HepG2 (cell line): ENCODE data around the gene SMARCE1. TPM values are rescaled to one million over a fixed set of nuclear protein-coding genes. Genes with fewer than 3 reads are reported as not detected.

ENCODE experiments used
- ASH2L ChIP-seq: fragments of 300-600, 200-600 bp; sonication (generic); IDR thresholded peaks from 2 replicates; pipeline ENCODE4 v1.7.0; 2017; ENCODE audit warnings: low read depth, mild to moderate bottlenecking, moderate library complexity, mixed read lengths, low read length; ENCODE audit not compliant: insufficient read length
- CHCHD3 ChIP-seq: sonication (generic); formaldehyde crosslinking; IDR thresholded peaks from 2 replicates; pipeline ENCODE4 v1.8.0; 2022; ENCODE audit warnings: mild to moderate bottlenecking, missing genetic modification reagents, moderate library complexity
- CREM ChIP-seq, 2 experiments: sonication (generic) in 1 of 2; formaldehyde crosslinking in 1 of 2; IDR thresholded peaks; 2 replicates each; pipeline versions ENCODE4 v1.4.0 to v1.6.1; 2016 to 2020; ENCODE audit warnings: antibody characterized with exemption in 1 of 2, mild to moderate bottlenecking in 1 of 2, missing genetic modification reagents in 1 of 2
- EP300 ChIP-seq, 3 experiments: sonication (generic) in 1 of 3; formaldehyde crosslinking in 1 of 3; IDR thresholded peaks; 2 replicates each; pipeline versions ENCODE4 v1.5.1 to v1.6.1; 2011 to 2020; ENCODE audit warnings: low read depth in 2 of 3, low read length in 2 of 3, borderline replicate concordance in 1 of 3, improper control_type of control experiment in 1 of 3, mild to moderate bottlenecking in 1 of 3, missing genetic modification reagents in 1 of 3, moderate library complexity in 1 of 3
- KDM5B ChIP-seq: sonication (generic); formaldehyde crosslinking; IDR thresholded peaks from 2 replicates; pipeline ENCODE4 v1.4.0; 2020; ENCODE audit warnings: missing genetic modification reagents, mild to moderate bottlenecking, borderline replicate concordance
- NR2F6 ChIP-seq, 2 experiments: IDR thresholded peaks; 2 replicates each; pipeline ENCODE4 v1.6.1; 2016; ENCODE audit warnings: antibody characterized with exemption in 1 of 2, mild to moderate bottlenecking in 1 of 2
- PAX8 ChIP-seq: sonication (generic); formaldehyde crosslinking; IDR thresholded peaks from 2 replicates; pipeline ENCODE4 v1.8.0; 2022; ENCODE audit warnings: mild to moderate bottlenecking, missing genetic modification reagents, borderline replicate concordance
- PHB2 ChIP-seq: fragments of 450-650 bp; IDR thresholded peaks from 2 replicates; pipeline ENCODE4 v1.6.1; 2018; ENCODE audit not compliant: partially characterized antibody
- SAFB2 ChIP-seq: sonication (generic); formaldehyde crosslinking; IDR thresholded peaks from 2 replicates; pipeline ENCODE4 v1.5.1; 2020; ENCODE audit warnings: missing genetic modification reagents, low read depth, mild to moderate bottlenecking, borderline replicate concordance
- TCF7 ChIP-seq: sonication (generic); IDR thresholded peaks from 2 replicates; pipeline ENCODE4 v1.6.1; 2016; ENCODE audit warnings: antibody characterized with exemption, low read depth
- WIZ ChIP-seq: sonication (generic); formaldehyde crosslinking; IDR thresholded peaks from 2 replicates; pipeline ENCODE4 v1.5.1; 2020; ENCODE audit warnings: mild to moderate bottlenecking, missing genetic modification reagents
- ZNF263 ChIP-seq: sonication (generic); formaldehyde crosslinking; IDR thresholded peaks from 2 replicates; pipeline ENCODE4 v1.4.0; 2020; ENCODE audit warnings: missing genetic modification reagents
- ZNF446 ChIP-seq: sonication (generic); formaldehyde crosslinking; IDR thresholded peaks from 2 replicates; pipeline ENCODE4 v1.5.0; 2020; ENCODE audit warnings: mild to moderate bottlenecking, missing genetic modification reagents
- ZNF788 ChIP-seq: sonication (generic); formaldehyde crosslinking; IDR thresholded peaks from 2 replicates; pipeline ENCODE4 v1.5.0; 2020; ENCODE audit warnings: mild to moderate bottlenecking, missing genetic modification reagents, borderline replicate concordance
- polyA plus RNA-seq, 8 experiments: library from polyadenylated mRNA; depleted of rRNA in 3 of 8; stranded (reverse) in 7 of 8; unstranded in 1 of 8; fragments of >200 nt; fragmentation: Illumina TruSeq in 4 of 8; extraction: Trizol in 4 of 8; gene quantifications; 2 replicates each; pipeline versions ENCODE4 v1.2.1 to v1.2.3, GENCODE V29; 2011 to 2016; ENCODE audit warnings: low read depth in 4 of 8, missing spikeins in 1 of 8, mixed read lengths in 1 of 8; ENCODE audit not compliant: insufficient read depth in 1 of 8
- total RNA-seq, 5 experiments: library from RNA; depleted of rRNA; stranded (reverse); fragments of >200 nt; fragmentation: Illumina TruSeq; extraction: Trizol; gene quantifications; 2 replicates each; pipeline ENCODE4 v1.2.3, GENCODE V29; 2016; ENCODE audit warnings: low read depth in 1 of 5
- TF ChIP-seq, protein P1 (sequence below): sonication (generic); formaldehyde crosslinking; conservative IDR thresholded peaks from 2 replicates; pipeline ENCODE4 v1.4.0; 2020; ENCODE audit warnings: mild to moderate bottlenecking, missing genetic modification reagents, moderate library complexity
- TF ChIP-seq, protein P2 (sequence below): sonication (generic); formaldehyde crosslinking; IDR thresholded peaks from 2 replicates; pipeline ENCODE4 v1.4.0; 2020; ENCODE audit warnings: missing genetic modification reagents, borderline replicate concordance
- TF ChIP-seq, protein P3 (sequence below), 2 experiments: sonication (generic) in 1 of 2; formaldehyde crosslinking in 1 of 2; IDR thresholded peaks; 2 replicates each; pipeline versions ENCODE4 v1.5.1 to v1.6.1; 2011 to 2020; ENCODE audit warnings: borderline replicate concordance in 1 of 2, low read depth in 1 of 2, low read length in 1 of 2, mild to moderate bottlenecking in 1 of 2, missing genetic modification reagents in 1 of 2, moderate library complexity in 1 of 2
- TF ChIP-seq, protein P4 (sequence below): sonication (generic); formaldehyde crosslinking; IDR thresholded peaks from 2 replicates; pipeline ENCODE4 v1.5.0; 2020; ENCODE audit warnings: missing genetic modification reagents
- TF ChIP-seq, protein P5 (sequence below): sonication (generic); formaldehyde crosslinking; IDR thresholded peaks from 2 replicates; pipeline ENCODE4 v1.8.1; 2023; ENCODE audit warnings: mild to moderate bottlenecking, missing genetic modification reagents

SMARCE1 gene
- total and polyA plus RNA-seq, 2 of the 13 experiments (the other 11 are each of a cell fraction or from before 2014, with no cell fraction given), result 43.5 to 127 TPM

DNA sequence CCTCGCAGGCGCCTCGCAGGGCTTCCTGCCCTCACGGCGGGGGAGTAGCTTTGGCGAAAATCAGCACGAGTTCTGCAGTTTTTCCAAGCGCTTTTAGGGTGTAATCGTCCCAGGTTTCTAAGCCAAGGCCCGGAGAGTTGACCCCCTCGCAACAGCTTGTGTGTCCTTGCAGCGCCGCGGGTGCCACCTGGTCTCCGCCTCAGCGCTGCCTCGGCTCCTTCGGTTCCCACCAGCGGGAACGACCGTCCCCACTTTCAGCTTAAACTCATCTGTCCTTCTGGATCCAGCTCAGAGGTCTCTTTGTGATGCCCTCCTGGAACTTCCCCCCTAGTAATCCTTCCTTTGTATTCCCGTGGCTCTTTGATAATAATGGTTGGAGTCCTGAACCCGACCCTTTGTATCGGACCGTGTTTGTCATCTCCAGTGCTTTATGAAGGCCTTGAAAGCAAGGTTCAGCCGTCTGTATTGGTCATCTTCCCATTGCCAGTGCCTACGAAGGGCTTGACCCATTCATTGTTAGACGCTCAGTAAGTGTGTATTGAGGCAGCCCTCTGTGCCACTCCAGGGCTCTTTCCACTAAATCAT lies 858 bp upstream of the SMARCE1 start (continued):
- TF ChIP-seq ZNF788, result 0 out of 2 replicates have a peak, but pooled peaks have one; percentile 33
- TF ChIP-seq CHCHD3 (CRISPR knock-in tag), result no peak
- no peak for TF ChIP-seq WIZ (CRISPR knock-in tag)
- peak; percentile 34; the same call in 1 of the 2 replicates for TF ChIP-seq KDM5B (CRISPR knock-in tag)
- TF ChIP-seq, protein P1, sequence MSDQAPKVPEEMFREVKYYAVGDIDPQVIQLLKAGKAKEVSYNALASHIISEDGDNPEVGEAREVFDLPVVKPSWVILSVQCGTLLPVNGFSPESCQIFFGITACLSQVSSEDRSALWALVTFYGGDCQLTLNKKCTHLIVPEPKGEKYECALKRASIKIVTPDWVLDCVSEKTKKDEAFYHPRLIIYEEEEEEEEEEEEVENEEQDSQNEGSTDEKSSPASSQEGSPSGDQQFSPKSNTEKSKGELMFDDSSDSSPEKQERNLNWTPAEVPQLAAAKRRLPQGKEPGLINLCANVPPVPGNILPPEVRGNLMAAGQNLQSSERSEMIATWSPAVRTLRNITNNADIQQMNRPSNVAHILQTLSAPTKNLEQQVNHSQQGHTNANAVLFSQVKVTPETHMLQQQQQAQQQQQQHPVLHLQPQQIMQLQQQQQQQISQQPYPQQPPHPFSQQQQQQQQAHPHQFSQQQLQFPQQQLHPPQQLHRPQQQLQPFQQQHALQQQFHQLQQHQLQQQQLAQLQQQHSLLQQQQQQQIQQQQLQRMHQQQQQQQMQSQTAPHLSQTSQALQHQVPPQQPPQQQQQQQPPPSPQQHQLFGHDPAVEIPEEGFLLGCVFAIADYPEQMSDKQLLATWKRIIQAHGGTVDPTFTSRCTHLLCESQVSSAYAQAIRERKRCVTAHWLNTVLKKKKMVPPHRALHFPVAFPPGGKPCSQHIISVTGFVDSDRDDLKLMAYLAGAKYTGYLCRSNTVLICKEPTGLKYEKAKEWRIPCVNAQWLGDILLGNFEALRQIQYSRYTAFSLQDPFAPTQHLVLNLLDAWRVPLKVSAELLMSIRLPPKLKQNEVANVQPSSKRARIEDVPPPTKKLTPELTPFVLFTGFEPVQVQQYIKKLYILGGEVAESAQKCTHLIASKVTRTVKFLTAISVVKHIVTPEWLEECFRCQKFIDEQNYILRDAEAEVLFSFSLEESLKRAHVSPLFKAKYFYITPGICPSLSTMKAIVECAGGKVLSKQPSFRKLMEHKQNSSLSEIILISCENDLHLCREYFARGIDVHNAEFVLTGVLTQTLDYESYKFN (CRISPR knock-in tag), result no peak
- no peak for TF ChIP-seq TCF7
- TF ChIP-seq CREM (IDR thresholded peaks at IDR 0.05), result no peak
- no peak for TF ChIP-seq CREM (CRISPR knock-in tag; IDR thresholded peaks at IDR 0.05)
- TF ChIP-seq ZNF446 (CRISPR knock-in tag), result no peak
- TF ChIP-seq, protein P2, sequence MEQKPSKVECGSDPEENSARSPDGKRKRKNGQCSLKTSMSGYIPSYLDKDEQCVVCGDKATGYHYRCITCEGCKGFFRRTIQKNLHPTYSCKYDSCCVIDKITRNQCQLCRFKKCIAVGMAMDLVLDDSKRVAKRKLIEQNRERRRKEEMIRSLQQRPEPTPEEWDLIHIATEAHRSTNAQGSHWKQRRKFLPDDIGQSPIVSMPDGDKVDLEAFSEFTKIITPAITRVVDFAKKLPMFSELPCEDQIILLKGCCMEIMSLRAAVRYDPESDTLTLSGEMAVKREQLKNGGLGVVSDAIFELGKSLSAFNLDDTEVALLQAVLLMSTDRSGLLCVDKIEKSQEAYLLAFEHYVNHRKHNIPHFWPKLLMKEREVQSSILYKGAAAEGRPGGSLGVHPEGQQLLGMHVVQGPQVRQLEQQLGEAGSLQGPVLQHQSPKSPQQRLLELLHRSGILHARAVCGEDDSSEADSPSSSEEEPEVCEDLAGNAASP (CRISPR knock-in tag), result no peak
- no peak for TF ChIP-seq ZNF263 (CRISPR knock-in tag)
- TF ChIP-seq SAFB2 (CRISPR knock-in tag), result no peak
- TF ChIP-seq PHB2, result no peak
- no peak for TF ChIP-seq NR2F6 (IDR thresholded peaks at IDR 0.05)
- no peak; the same call in 1 of the 2 replicates for TF ChIP-seq NR2F6 (CRISPR knock-in tag; IDR thresholded peaks at IDR 0.05)
- TF ChIP-seq, protein P3, sequence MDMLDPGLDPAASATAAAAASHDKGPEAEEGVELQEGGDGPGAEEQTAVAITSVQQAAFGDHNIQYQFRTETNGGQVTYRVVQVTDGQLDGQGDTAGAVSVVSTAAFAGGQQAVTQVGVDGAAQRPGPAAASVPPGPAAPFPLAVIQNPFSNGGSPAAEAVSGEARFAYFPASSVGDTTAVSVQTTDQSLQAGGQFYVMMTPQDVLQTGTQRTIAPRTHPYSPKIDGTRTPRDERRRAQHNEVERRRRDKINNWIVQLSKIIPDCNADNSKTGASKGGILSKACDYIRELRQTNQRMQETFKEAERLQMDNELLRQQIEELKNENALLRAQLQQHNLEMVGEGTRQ (IDR thresholded peaks at IDR 0.05; ENCODE audit: low read depth, low read length), result no peak
- TF ChIP-seq, protein P3 (CRISPR knock-in tag; IDR thresholded peaks at IDR 0.05; ENCODE audit: borderline replicate concordance), result no peak
- no peak for TF ChIP-seq ASH2L
- TF ChIP-seq, protein P4, sequence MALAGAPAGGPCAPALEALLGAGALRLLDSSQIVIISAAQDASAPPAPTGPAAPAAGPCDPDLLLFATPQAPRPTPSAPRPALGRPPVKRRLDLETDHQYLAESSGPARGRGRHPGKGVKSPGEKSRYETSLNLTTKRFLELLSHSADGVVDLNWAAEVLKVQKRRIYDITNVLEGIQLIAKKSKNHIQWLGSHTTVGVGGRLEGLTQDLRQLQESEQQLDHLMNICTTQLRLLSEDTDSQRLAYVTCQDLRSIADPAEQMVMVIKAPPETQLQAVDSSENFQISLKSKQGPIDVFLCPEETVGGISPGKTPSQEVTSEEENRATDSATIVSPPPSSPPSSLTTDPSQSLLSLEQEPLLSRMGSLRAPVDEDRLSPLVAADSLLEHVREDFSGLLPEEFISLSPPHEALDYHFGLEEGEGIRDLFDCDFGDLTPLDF (CRISPR knock-in tag), result no peak
- TF ChIP-seq PAX8 (CRISPR knock-in tag), result no peak
- no peak for TF ChIP-seq EP300 (IDR thresholded peaks at IDR 0.05; ENCODE audit: low read depth in 2 of 2, low read length in 2 of 2)
- TF ChIP-seq EP300 (CRISPR knock-in tag; IDR thresholded peaks at IDR 0.05; ENCODE audit: borderline replicate concordance), result no peak
- TF ChIP-seq, protein P5, sequence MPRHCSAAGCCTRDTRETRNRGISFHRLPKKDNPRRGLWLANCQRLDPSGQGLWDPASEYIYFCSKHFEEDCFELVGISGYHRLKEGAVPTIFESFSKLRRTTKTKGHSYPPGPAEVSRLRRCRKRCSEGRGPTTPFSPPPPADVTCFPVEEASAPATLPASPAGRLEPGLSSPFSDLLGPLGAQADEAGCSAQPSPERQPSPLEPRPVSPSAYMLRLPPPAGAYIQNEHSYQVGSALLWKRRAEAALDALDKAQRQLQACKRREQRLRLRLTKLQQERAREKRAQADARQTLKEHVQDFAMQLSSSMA (CRISPR knock-in tag), result no peak
